ENCODE data around the gene AKAP6.
"Not testable (repeated sequence)": the region's sequence is repeated elsewhere in the genome, so short reads cannot be mapped to it uniquely, and the experiment has no call there.

The AKAP6 gene

GRCh38 chr14:32449648-32450047 lies 120.5 kb downstream of the AKAP6 start:
- DNase-seq (ENCODE audit: low read depth), result no peak

GRCh38 chr14:32450919-32451675 lies 122.0 kb downstream of the AKAP6 start:
- DNase-seq (ENCODE audit: low read depth), result no peak

- DNase-seq (ENCODE audit: low read depth), result no peak
Observed at GRCh38 chr14:32453857-32454810, 125.0 kb downstream of the AKAP6 start.

GRCh38 chr14:32457213-32457920 lies 128.3 kb downstream of the AKAP6 start:
- peak; percentile 69 for DNase-seq (ENCODE audit: low read depth)

GRCh38 chr14:32458720-32459119 lies 129.6 kb downstream of the AKAP6 start:
- no peak for DNase-seq (ENCODE audit: low read depth)

- DNase-seq (ENCODE audit: low read depth), result no peak
Observed at GRCh38 chr14:32460267-32460666, 131.2 kb downstream of the AKAP6 start.

GRCh38 chr14:32462553-32462952 lies 133.5 kb downstream of the AKAP6 start:
- not testable (repeated sequence) for DNase-seq (ENCODE audit: low read depth)

- peak; percentile 64 for DNase-seq (ENCODE audit: low read depth)
Observed at GRCh38 chr14:32468955-32469354, 139.9 kb downstream of the AKAP6 start.

- DNase-seq (ENCODE audit: low read depth), result no peak
Observed at GRCh38 chr14:32469388-32470160, 140.5 kb downstream of the AKAP6 start.

- no peak for DNase-seq (ENCODE audit: low read depth)
Observed at GRCh38 chr14:32470161-32470715, 141.1 kb downstream of the AKAP6 start.

GRCh38 chr14:32471181-32471580 lies 142.1 kb downstream of the AKAP6 start:
- DNase-seq (ENCODE audit: low read depth), result no peak

GRCh38 chr14:32472076-32472475 lies 143.0 kb downstream of the AKAP6 start:
- no peak for DNase-seq (ENCODE audit: low read depth)

- DNase-seq (ENCODE audit: low read depth), result peak; percentile 77
Observed at GRCh38 chr14:32472512-32473463, 143.7 kb downstream of the AKAP6 start.

GRCh38 chr14:32473464-32473855 lies 144.4 kb downstream of the AKAP6 start:
- DNase-seq (ENCODE audit: low read depth), result no peak

GRCh38 chr14:32474478-32475195 lies 145.5 kb downstream of the AKAP6 start:
- no peak for DNase-seq (ENCODE audit: low read depth)

GRCh38 chr14:32476532-32476931 lies 147.4 kb downstream of the AKAP6 start:
- DNase-seq (ENCODE audit: low read depth), result no peak

GRCh38 chr14:32477396-32477795 lies 148.3 kb downstream of the AKAP6 start:
- DNase-seq (ENCODE audit: low read depth), result no peak

GRCh38 chr14:32478050-32478449 lies 149.0 kb downstream of the AKAP6 start:
- no peak for DNase-seq (ENCODE audit: low read depth)

- no peak for DNase-seq (ENCODE audit: low read depth)
Observed at GRCh38 chr14:32480337-32480736, 151.2 kb downstream of the AKAP6 start.

Data from HS-27A (cell line).